ENCODE measurements around the gene PBX1.
"Not testable (repeated sequence)": the region's sequence is repeated elsewhere in the genome, so short reads cannot be mapped to it uniquely, and the experiment has no call there.

PBX1 gene

GRCh38 chr1:164644774-164645644 is 86.0 kb downstream of the PBX1 start:
- ATAC-seq: no peak

DNA sequence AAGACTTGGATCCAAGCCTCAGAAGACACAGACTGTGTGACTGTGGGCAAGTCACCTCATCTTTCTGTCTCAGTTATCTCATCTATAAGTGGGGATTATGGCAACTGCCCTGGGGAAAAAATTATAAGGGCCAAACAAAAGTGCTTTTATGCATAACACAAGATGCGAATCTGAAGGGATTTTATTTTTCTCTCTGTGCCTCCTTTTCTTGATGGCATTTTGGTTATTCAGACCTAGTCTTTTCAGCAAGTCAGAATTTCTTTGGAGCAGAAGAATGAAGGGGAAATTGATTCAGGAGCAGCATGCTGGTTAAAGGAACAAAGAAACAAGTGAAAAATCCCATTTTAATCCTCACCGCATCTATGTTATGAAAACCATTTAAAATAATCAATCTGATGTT is 86.9 kb downstream of the PBX1 start:
- ATAC-seq: no peak

- no peak for ATAC-seq
These were observed 88.2 kb downstream of the PBX1 start for GRCh38 chr1:164647211-164647610.

GRCh38 chr1:164648636-164649035 is 89.7 kb downstream of the PBX1 start:
- ATAC-seq: no peak

DNA sequence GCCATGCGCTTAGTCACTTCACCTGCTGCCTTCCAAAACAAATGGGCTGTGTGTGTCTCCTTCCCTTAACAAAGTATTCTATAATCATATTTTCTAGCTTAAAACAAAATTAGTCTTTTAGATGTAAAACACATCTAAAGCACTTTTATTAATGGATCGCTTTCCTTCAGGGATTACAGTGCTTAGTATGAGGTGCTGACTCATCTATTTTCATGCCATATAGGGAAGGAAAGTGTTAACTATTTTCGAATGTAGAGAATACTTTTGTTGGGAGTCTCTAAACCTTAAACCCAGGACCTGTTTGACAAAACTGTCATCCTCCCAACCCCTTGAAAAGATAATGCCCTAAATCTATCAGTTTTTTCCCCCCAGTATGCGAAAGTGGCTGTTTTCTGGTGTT is 90.2 kb downstream of the PBX1 start:
- ATAC-seq: no peak

DNA sequence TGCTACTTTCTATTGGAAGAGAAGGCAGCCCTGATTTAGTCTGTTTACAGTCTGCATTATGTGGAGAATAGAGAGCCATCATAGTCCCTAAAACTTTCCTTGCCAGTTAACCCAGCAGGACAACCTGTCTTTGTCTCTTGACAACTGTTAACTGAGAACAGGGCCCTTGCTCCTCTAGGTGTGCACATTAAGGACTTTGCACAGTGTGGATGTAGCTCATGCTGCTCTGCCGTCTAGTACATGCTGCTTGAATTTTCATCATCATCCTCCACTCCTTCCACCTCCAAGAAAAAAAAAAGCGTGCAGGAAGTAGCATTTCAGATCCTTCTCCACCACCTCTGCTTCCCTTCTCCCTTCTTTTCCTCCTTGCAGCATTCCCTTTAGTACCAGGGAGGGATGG is 91.5 kb downstream of the PBX1 start:
- no peak for ATAC-seq

- ATAC-seq: no peak
These were observed 92.5 kb downstream of the PBX1 start for GRCh38 chr1:164651351-164651951.

GRCh38 chr1:164652969-164653368 is 94.0 kb downstream of the PBX1 start:
- ATAC-seq: not testable (repeated sequence)

DNA sequence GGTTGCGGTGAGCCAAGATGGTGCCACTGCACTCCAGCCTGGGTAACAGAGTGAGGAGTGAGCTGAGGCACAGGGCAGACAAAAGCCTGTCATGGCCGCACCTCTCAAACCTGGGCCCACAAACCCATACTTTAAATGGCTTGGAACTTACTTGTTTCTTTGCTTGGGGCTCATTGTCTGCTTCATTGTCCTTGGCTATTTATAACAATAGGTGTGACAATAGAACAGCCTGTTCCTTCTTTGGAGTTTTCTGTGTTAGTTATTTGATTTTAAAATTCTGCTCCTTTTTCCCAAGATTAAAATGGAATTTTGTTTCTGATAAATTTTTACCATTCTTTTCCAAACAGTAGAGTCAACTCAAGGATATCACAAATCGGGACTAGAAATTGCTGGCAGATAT is 94.7 kb downstream of the PBX1 start:
- no peak for ATAC-seq

DNA sequence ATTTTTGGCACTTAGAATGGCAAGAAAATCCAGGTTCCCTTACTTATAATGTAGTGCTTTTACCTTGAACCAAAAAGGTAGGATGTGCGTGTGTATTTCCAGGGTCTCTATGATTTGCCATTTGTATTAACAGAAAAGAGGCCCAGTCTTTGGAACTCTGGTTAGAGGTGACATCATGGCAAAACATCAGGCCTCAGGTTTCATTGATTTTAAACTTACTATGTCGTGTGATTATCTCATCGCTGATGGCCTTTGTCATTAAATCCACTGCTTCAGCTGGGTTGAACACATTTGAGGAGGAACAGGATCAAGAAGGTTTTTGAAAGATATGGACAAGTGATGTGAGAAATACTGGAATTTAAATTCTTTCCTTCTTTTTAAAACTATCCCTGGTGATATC is 95.2 kb downstream of the PBX1 start:
- ATAC-seq: no peak

GRCh38 chr1:164658864-164659263 is 99.9 kb downstream of the PBX1 start:
- no peak for ATAC-seq

GRCh38 chr1:164659621-164660411 is 100.8 kb downstream of the PBX1 start:
- no peak for ATAC-seq

GRCh38 chr1:164660412-164660772 is 101.4 kb downstream of the PBX1 start:
- ATAC-seq: peak in 1 of 2 donors; percentile 33

DNA sequence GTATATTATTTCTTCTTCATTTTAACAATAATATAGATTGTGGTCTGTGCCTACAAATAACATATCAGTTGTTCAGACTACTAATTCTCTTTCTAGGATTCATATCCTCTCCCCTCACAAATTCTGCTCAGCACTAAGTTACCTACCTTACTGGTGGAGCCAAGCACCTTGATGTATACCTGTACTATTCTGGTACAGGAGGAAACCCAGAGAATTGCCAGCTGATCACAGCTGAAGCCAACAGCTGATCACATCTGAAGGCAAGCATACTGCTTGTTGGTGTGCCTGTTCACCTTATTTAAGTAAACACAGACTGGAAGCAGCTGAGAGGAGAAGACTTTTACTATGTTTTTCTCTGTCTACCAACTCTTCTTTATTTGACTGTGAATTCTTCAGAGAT is 101.8 kb downstream of the PBX1 start:
- ATAC-seq: no peak

GRCh38 chr1:164662462-164662861 is 103.5 kb downstream of the PBX1 start:
- no peak for ATAC-seq

DNA sequence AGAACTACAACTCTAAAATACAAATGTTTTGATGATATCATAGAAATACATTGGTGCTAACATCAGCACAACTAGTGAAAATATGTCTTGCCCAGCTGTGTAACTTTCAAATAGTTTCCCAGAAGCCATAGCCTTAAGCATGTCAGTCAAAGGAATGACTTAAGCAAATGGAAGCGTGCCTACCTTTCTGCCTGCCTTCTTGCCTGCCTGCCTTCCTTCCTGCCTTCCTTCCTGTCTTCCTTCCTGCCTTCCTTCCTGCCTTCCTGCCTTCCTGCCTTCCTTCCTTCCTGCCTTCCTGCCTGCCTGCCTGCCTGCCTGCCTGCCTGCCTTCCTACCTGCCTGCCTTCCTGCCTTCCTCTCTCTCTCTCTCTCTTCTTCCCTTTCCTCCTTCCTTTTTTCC is 104.0 kb downstream of the PBX1 start:
- no peak for ATAC-seq

GRCh38 chr1:164664127-164664526 is 105.1 kb downstream of the PBX1 start:
- no peak for ATAC-seq

DNA sequence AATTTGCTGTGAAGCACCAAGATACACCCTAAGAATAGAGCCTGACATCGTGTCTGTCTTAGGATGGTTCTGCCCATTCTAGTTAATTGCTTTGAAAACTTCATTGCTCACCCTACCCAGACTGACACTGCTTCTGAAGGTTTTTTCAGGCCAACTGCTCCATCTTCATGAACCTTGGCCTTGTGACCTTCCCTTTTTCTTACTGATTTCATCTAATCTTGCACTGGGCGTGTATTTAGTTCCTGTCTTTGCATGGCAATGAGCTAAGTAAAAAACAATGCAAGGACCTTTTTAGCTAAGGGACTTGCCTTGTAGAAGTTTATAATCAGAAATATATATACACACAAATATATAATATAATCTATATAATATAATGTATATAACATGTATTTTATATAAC is 108.0 kb downstream of the PBX1 start:
- ATAC-seq: no peak

DNA sequence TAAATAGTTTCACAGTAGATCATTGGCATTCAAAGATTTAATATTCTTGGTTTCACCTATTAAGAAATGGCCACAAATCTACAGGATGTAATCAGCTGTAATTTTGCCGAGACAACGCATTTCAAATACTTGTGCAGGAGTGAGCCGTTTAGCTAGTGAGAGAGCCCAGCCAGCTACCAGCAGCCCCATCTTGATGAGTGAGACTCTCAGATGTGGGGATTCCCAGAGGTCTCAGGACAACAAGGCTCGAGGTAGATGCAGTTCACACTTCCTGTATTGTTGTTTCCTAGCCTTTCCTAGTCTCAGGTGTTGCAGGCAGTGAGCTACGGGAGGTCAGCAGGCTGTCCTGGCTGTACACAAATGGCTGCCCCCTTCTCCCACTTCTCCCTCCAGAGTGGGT is 108.6 kb downstream of the PBX1 start:
- no peak for ATAC-seq

GRCh38 chr1:164668491-164669400 is 109.8 kb downstream of the PBX1 start:
- no peak for ATAC-seq

DNA sequence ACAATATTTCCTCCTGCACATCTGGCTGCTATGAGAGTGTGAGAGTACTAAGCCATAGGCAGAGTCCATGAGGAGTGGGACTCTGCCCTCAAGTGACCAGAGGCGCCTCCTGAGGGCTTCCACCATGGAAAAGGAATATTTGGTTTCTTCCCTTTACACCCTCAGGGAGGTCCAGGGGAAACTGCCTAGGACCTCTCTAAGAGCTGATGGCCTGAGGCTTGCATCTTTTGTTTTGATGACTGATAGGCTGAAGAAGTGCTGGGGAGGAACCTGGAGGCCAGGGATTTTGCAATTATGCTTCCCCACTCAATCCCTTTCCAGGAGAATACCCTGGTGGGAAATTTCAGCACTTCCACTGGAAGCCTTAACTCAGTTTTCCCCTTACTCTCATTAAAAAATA is 111.0 kb downstream of the PBX1 start:
- no peak for ATAC-seq

- ATAC-seq: no peak
These were observed 111.8 kb downstream of the PBX1 start for GRCh38 chr1:164670786-164671185.

Measured in activated CD4-positive, CD25-positive, alpha-beta regulatory T cell treated with anti-CD3 and anti-CD28 coated beads, Interleukin-2, amount 50 U/mL, for 24 hours (primary cell).